Testis (tissue), 3 donors: ENCODE measurements around the gene C11orf68. TPM values are rescaled to one million over a fixed set of nuclear protein-coding genes. Genes with fewer than 3 reads are reported as not detected.

Experiments used
- DNase-seq: peaks from one replicate; pipeline ENCODE4 v3.0.0-alpha.2; 2019
- H3K27ac ChIP-seq, 2 donors: fragments of 200-600 bp; sonication (generic); one replicate each; pipeline ENCODE4 v1.5.1; 2019
- H3K27me3 ChIP-seq: fragments of 200-600 bp; sonication (generic); one replicate; pipeline ENCODE4 v1.5.1; 2019
- H3K36me3 ChIP-seq: fragments of 200-600 bp; sonication (generic); one replicate; pipeline ENCODE4 v1.5.1; 2017; ENCODE audit warnings: low read depth; ENCODE audit errors: missing control alignments
- H3K4me1 ChIP-seq: fragments of 200-600 bp; sonication (generic); one replicate; pipeline ENCODE4 v1.5.1; 2019
- H3K4me3 ChIP-seq, 2 donors: fragments of 200-600 bp; sonication (generic); one replicate each; pipeline ENCODE4 v1.5.1; 2017 to 2019
- H3K9me3 ChIP-seq: fragments of 200-600 bp; sonication (generic); one replicate; pipeline ENCODE4 v1.5.1; 2017
- POLR2A ChIP-seq: fragments of 450-650 bp; IDR thresholded peaks from one replicate; pipeline ENCODE4 v1.6.1; 2017; ENCODE audit warnings: antibody characterized with exemption, mild to moderate bottlenecking, moderate library complexity
- whole genome bisulfite sequencing, 2 donors: methylation state at CpG; one replicate each; pipeline ENCODE4 v1.1.5; 2018; 5-methylcytosine and 5-hydroxymethylcytosine counted together
- intact Hi-C: fragments of 100-400 bp; cut with DNase I; formaldehyde crosslinking; loops from one replicate; pipeline ENCODE4 v1.15.1; 2023; ENCODE audit warnings: low total_unique reads
- polyA plus RNA-seq: library from polyadenylated mRNA; stranded (reverse); fragments of 350-450 nt; fragmentation: Illumina TruSeq; extraction: RNeasy Lipid Tissue Mini Kit (QIAGEN cat#74804); gene quantifications from one replicate; pipeline ENCODE4 v1.2.3, GENCODE V29; 2014; ENCODE audit warnings: low read depth, low replicate concordance; ENCODE audit not compliant: insufficient read depth
- total RNA-seq, 2 donors: library from RNA; depleted of rRNA; stranded (reverse); fragments of >200 nt; gene quantifications; one replicate each; pipeline ENCODE4 v1.2.3, GENCODE V29; 2016
- TF ChIP-seq, protein P1 (sequence below), 3 experiments: fragments of 450-650 bp in 2 of 3; fragments of 200-600 bp in 1 of 3; sonication (generic) in 1 of 3; IDR thresholded peaks; one replicate each; pipeline ENCODE4 v1.5.1; 2016 to 2019; ENCODE audit warnings: antibody characterized with exemption in 3 of 3, mild to moderate bottlenecking in 2 of 3, moderate library complexity in 1 of 3

The C11orf68 gene
- total and polyA plus RNA-seq, 3 donors from 2014 or later = 54.4 to 89.2 (median 54.8) TPM

DNA sequence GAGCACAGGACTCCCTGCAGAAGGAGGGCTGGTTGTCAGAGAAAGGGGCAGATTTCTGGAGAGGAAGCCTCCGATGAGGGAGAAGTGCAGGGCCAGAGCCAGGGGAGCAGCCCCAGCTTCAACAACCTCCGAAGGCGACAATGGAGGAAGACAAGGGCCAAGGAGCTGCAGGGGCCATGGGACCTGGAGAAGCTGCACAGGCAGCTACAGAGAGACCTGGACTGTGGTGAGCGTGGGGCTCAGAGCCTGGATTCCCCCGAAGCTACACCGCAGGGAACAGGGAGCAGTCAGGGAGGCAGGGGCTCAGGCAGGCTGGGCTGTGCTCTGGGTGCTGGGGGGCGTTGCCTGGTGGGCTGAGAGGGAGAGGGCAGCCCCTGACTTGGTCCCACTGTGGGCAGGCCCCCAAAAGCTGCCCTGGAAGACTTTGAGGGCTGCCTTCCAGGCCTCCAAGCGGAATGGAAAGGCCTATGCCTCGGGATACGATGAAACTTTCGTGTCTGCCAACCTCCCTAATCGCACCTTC, 28.8 kb upstream of the C11orf68 start:
- intact Hi-C loops = no loop called here
- TF ChIP-seq, protein P1, sequence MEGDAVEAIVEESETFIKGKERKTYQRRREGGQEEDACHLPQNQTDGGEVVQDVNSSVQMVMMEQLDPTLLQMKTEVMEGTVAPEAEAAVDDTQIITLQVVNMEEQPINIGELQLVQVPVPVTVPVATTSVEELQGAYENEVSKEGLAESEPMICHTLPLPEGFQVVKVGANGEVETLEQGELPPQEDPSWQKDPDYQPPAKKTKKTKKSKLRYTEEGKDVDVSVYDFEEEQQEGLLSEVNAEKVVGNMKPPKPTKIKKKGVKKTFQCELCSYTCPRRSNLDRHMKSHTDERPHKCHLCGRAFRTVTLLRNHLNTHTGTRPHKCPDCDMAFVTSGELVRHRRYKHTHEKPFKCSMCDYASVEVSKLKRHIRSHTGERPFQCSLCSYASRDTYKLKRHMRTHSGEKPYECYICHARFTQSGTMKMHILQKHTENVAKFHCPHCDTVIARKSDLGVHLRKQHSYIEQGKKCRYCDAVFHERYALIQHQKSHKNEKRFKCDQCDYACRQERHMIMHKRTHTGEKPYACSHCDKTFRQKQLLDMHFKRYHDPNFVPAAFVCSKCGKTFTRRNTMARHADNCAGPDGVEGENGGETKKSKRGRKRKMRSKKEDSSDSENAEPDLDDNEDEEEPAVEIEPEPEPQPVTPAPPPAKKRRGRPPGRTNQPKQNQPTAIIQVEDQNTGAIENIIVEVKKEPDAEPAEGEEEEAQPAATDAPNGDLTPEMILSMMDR (IDR thresholded peaks at IDR 0.05) = no peak
- TF ChIP-seq POLR2A = no peak
- 79 to 90% methylated on average over 10 to 12 of the region's 12 CpGs for WGBS, 2 donors

DNA sequence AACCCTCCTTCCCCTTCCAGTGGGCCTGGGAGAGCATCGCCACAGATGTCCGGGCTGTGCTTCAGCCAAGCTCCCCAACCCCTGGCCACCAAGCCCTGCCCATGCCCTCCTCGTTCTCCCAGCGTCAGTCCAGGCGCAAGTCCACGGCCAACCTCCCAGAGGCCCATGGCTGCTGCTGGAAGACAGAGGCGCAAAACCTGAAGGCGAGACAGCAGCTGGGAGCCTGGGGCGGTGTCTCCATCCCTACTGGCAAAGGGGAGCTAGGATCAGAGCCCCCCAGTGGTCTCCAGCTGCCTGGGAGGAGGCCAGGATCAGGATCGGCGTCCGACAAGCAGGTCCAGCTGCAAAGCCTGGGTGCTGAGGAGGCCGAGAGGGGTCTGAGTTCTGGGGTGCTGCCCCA, 28.3 kb upstream of the C11orf68 start:
- no peak overlapping the region for H3K4me3 ChIP-seq
- no peaks in the 10 kb centered on the region for H3K9me3 ChIP-seq
- no peaks in the 10 kb centered on the region for H3K36me3 ChIP-seq
- H3K27me3 ChIP-seq = no peaks in the 10 kb centered on the region
- TF ChIP-seq, protein P1 (IDR thresholded peaks at IDR 0.05) = no peak
- no peak for TF ChIP-seq POLR2A
- no peaks in the 10 kb centered on the region for H3K4me1 ChIP-seq
- no peak overlapping the region for H3K27ac ChIP-seq
- no peak for DNase-seq
- intact Hi-C loops = no loop called here
- 60 to 70% methylated on average over 10 to 13 of the region's 13 CpGs for WGBS, 2 donors

More for the DNA sequence above, 28.8 kb upstream of the C11orf68 start:
- Histone ChIP-seq H3K27me3 (no peaks in the 10 kb centered on the region), H3K36me3 (no peaks in the 10 kb centered on the region), H3K27ac (no peak overlapping the region), H3K4me3 (no peak overlapping the region), H3K4me1 (no peaks in the 10 kb centered on the region), H3K9me3 (no peaks in the 10 kb centered on the region)
- no peak for DNase-seq

DNA sequence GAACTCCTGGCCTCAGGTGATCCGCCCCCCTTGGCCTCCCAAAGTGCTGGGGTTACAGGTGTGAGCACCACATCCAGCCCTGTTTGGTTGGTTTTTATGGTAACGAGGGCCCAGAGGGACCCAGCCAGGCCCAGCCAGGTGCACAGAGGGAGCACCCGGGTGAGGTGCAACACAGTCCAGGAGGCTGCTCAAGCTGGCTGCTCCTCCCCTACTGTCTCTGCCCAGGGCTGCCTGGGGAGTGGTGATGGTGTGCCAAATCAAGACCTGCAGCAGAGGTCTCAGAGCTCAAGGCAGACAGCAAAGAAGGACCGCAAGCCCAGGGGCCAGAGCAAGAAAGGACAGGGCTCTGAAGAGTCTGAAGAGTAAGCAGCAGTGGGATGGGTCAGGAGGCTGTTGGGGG, 27.8 kb upstream of the C11orf68 start:
- Histone ChIP-seq H3K27me3 (no peaks in the 10 kb centered on the region), H3K4me3 (no peak overlapping the region), H3K4me1 (no peaks in the 10 kb centered on the region), H3K27ac (no peak overlapping the region), H3K36me3 (no peaks in the 10 kb centered on the region), H3K9me3 (no peaks in the 10 kb centered on the region)
- intact Hi-C loops = no loop called here
- no peak for TF ChIP-seq POLR2A
- TF ChIP-seq, protein P1 (IDR thresholded peaks at IDR 0.05) = no peak
- 95 to 100% methylated on average over 1 to 4 of the region's 4 CpGs for WGBS, 2 donors
- DNase-seq = no peak

DNA sequence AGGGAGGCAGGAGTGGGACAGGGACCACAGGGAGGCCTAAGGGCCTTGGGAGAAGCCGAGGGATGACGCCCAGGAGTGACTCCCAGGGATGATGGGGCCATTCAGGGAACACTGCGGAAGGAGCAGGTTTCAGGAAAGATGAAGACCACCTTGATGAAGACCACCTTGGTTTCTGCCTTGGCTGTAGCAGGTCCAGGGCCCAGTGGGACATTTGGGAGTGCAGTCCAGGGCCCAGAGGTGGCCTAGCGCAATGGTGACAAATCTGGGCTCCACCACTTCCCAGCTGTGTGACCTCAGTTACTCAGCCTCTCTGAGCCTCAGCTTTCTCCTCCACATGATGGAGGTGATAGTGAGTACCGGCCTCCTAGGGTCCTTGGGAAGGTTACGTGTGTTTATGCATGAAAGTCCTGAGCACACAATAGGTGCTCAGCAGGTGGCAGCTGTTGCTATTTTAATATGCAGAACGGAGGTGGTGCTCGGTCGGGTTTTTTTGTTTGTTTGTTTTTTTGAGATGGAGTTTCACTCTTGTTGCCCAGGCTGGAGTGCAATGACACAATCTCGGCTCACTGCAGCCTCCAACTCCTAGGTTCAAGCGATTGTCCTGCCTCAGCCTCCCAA, 27.2 kb upstream of the C11orf68 start:
- DNase-seq = no peak
- TF ChIP-seq, protein P1 (IDR thresholded peaks at IDR 0.05) = no peak
- TF ChIP-seq POLR2A = no peak
- no peaks in the 10 kb centered on the region for H3K4me1 ChIP-seq
- no peaks in the 10 kb centered on the region for H3K9me3 ChIP-seq
- 88 to 92% methylated on average over 11 of the region's 11 CpGs for WGBS, 2 donors
- H3K27ac ChIP-seq = no peak overlapping the region
- intact Hi-C loops = no loop called here
- H3K4me3 ChIP-seq = no peak overlapping the region
- no peaks in the 10 kb centered on the region for H3K27me3 ChIP-seq
- no peaks in the 10 kb centered on the region for H3K36me3 ChIP-seq

DNA sequence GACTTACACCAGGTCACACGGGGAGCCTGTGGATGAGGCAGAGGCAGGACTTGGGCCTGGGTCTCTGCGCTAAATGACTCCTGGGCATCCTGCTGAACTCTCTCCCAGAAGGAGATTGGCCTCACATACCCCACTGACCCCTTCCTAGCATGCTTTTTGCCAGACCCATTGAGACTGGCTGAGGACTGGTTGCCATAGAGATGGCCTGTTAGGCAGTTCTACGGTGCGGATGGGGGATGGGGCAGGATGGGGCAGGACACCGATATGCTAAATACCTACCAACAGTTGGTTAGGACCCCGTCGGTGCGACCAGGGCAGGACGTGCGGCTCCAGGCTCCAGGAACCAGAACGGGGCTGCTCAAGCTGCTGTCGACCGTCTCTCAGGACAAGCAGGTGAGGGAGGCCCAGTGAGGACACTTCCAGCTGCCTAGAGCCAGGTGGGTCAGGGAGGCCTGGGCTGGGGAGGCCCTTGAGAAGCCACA, 26.6 kb upstream of the C11orf68 start, which contains the start of gene TSGA10IP:
Gene TSGA10IP, plus strand, starts transcription at position 51 of the 482 bp plus-strand sequence. Its CDS starts 196 bp downstream, at position 247.
- H3K9me3 ChIP-seq = no peaks in the 10 kb centered on the region
- TF ChIP-seq POLR2A = no peak
- TF ChIP-seq, protein P1 (IDR thresholded peaks at IDR 0.05) = no peak
- 69 to 81% methylated on average over 10 to 13 of the region's 13 CpGs for WGBS, 2 donors
- no peak within 1 kb of the TSS for H3K4me3 ChIP-seq
- no peaks in the 10 kb centered on the region for H3K36me3 ChIP-seq
- H3K27me3 ChIP-seq = no peaks in the 10 kb centered on the region
- H3K4me1 ChIP-seq = no peaks in the 10 kb centered on the region
- no peak for DNase-seq
- H3K27ac ChIP-seq = no peak within 1 kb of the TSS
- intact Hi-C loops = no loop called here
